PFSK-1 (cell line): ENCODE results near the gene STK32B.

Experiments
- POLR2AphosphoS5 ChIP-seq: IDR thresholded peaks from 2 replicates; pipeline ENCODE4 v1.6.1; 2012; ENCODE audit warnings: low read depth, mild to moderate bottlenecking, control low read depth, low read length, moderate library complexity
- SIN3A ChIP-seq: IDR thresholded peaks from 2 replicates; pipeline ENCODE4 v1.6.1; 2012; ENCODE audit warnings: mild to moderate bottlenecking, low read length, moderate library complexity, borderline replicate concordance; ENCODE audit not compliant: insufficient read depth
- TAF1 ChIP-seq: IDR thresholded peaks from 2 replicates; pipeline ENCODE4 v1.6.1; 2012; ENCODE audit warnings: low read length, control low read depth, borderline replicate concordance; ENCODE audit not compliant: insufficient read depth
- TF ChIP-seq, protein P1 (sequence below), 2 experiments: IDR thresholded peaks; 2 replicates each; pipeline versions ENCODE4 v1.6.1 to v1.8.0; 2011 to 2012; ENCODE audit warnings: low read depth in 2 of 2, low read length in 2 of 2, control low read depth in 1 of 2, inconsistent platforms in 1 of 2, mild to moderate bottlenecking in 1 of 2, moderate library complexity in 1 of 2; ENCODE audit not compliant: insufficient read depth in 1 of 2

DNA sequence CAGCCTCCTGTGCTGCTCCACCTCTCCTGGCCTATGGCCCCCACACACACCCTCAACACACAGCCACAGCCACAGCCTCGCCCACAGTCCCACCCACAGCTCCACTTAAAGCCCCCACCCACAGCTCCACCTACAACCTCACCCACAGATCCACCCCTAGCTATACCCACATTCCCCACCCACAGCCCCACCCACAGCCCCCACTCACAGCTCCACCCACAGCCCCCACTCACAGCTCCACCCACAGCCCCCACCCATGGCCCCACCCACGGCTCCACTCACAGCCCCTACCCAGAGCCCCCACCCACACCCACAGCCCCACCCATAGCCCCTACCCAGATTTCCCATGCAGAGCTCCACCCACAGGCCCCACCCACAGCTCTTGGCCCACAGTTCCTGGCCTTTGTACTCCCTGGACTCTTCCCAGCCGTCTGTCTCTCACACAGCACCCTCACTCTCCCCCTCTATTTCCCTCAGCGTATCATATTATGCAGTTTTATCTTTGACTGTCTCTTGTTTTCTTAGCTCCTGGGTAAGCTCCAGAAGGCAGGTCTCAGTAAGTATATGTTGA is 334.5 kb downstream of the STK32B start:
- TF ChIP-seq SIN3A (no peak), POLR2AphosphoS5 (no peak), TAF1 (no peak)
- TF ChIP-seq, protein P1, sequence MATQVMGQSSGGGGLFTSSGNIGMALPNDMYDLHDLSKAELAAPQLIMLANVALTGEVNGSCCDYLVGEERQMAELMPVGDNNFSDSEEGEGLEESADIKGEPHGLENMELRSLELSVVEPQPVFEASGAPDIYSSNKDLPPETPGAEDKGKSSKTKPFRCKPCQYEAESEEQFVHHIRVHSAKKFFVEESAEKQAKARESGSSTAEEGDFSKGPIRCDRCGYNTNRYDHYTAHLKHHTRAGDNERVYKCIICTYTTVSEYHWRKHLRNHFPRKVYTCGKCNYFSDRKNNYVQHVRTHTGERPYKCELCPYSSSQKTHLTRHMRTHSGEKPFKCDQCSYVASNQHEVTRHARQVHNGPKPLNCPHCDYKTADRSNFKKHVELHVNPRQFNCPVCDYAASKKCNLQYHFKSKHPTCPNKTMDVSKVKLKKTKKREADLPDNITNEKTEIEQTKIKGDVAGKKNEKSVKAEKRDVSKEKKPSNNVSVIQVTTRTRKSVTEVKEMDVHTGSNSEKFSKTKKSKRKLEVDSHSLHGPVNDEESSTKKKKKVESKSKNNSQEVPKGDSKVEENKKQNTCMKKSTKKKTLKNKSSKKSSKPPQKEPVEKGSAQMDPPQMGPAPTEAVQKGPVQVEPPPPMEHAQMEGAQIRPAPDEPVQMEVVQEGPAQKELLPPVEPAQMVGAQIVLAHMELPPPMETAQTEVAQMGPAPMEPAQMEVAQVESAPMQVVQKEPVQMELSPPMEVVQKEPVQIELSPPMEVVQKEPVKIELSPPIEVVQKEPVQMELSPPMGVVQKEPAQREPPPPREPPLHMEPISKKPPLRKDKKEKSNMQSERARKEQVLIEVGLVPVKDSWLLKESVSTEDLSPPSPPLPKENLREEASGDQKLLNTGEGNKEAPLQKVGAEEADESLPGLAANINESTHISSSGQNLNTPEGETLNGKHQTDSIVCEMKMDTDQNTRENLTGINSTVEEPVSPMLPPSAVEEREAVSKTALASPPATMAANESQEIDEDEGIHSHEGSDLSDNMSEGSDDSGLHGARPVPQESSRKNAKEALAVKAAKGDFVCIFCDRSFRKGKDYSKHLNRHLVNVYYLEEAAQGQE (IDR thresholded peaks at IDR 0.05; ENCODE audit: insufficient read depth in 1 of 2, low read depth in 2 of 2, low read length in 2 of 2) = no peak
